CD8-positive, alpha-beta memory T cell (primary cell): ENCODE results near the gene CREB5. TPM values are rescaled to one million over a fixed set of nuclear protein-coding genes. Genes with fewer than 3 reads are reported as not detected.

ENCODE experiments used
- CTCF ChIA-PET: fragments of 350-600 bp; sonication (Branson Sonifier 250); formaldehyde crosslinking; loops from one replicate; lab custom pipeline; 2021; ENCODE audit warnings: antibody characterized with exemption; lab: Charles Lee
- POLR2A ChIA-PET: fragments of 350-600 bp; sonication (Branson Sonifier 250); formaldehyde crosslinking; loops from one replicate; lab custom pipeline; 2021; ENCODE audit warnings: antibody characterized with exemption; lab: Charles Lee
- DNase-seq, 5 donors: peaks; one replicate each; pipeline versions ENCODE4 v3.0.0 to v3.0.0-alpha.2; 2020 to 2022; ENCODE audit warnings: mixed read lengths in 1 of 5
- H3K27ac ChIP-seq: one replicate; pipeline ENCODE4 v1.7.0; 2013; ENCODE audit warnings: low read depth, mild to moderate bottlenecking, low read length, moderate library complexity
- H3K27me3 ChIP-seq: 2 replicates; pipeline ENCODE4 v1.7.0; 2013; ENCODE audit warnings: low read length, mild to moderate bottlenecking; ENCODE audit not compliant: insufficient read depth, poor library complexity, severe bottlenecking
- H3K36me3 ChIP-seq: 2 replicates; pipeline ENCODE4 v1.7.0; 2013; ENCODE audit warnings: mild to moderate bottlenecking, low read length, moderate library complexity; ENCODE audit not compliant: insufficient read depth
- H3K4me1 ChIP-seq: 2 replicates; pipeline ENCODE4 v1.7.0; 2013; ENCODE audit warnings: mild to moderate bottlenecking, low read length, moderate library complexity; ENCODE audit not compliant: insufficient read depth
- H3K4me3 ChIP-seq: 2 replicates; pipeline ENCODE4 v1.7.0; 2013; ENCODE audit warnings: mild to moderate bottlenecking, low read length
- H3K9me3 ChIP-seq: 2 replicates; pipeline ENCODE4 v1.7.0; 2013; ENCODE audit warnings: mild to moderate bottlenecking, low read length
- H3K27ac Mint-ChIP-seq, 8 donors: one replicate each; pipeline ENCODE4 v1.8.0; 2020 to 2021; ENCODE audit warnings: mixed read lengths in 8 of 8, mild to moderate bottlenecking in 6 of 8, inconsistent platforms in 3 of 8, moderate library complexity in 3 of 8
- H3K27me3 Mint-ChIP-seq, 2 donors: one replicate each; pipeline ENCODE4 v1.8.0; 2020 to 2021; ENCODE audit warnings: mixed read lengths in 2 of 2, mild to moderate bottlenecking in 1 of 2, moderate library complexity in 1 of 2
- H3K36me3 Mint-ChIP-seq, 3 donors: one replicate each; pipeline ENCODE4 v1.8.0; 2020 to 2021; ENCODE audit warnings: mixed read lengths in 3 of 3, inconsistent platforms in 1 of 3, mild to moderate bottlenecking in 1 of 3
- H3K4me1 Mint-ChIP-seq, 3 donors: one replicate each; pipeline ENCODE4 v1.8.0; 2020 to 2021; ENCODE audit warnings: mixed read lengths in 3 of 3, inconsistent platforms in 1 of 3, mild to moderate bottlenecking in 1 of 3
- H3K4me3 Mint-ChIP-seq, 7 donors: one replicate each; pipeline ENCODE4 v1.8.0; 2020 to 2021; ENCODE audit warnings: mixed read lengths in 7 of 7, mild to moderate bottlenecking in 6 of 7, moderate library complexity in 4 of 7, inconsistent platforms in 2 of 7
- H3K9me3 Mint-ChIP-seq, 5 donors: one replicate each; pipeline ENCODE4 v1.8.0; 2020 to 2022; ENCODE audit warnings: mixed read lengths in 5 of 5, mild to moderate bottlenecking in 3 of 5, moderate library complexity in 2 of 5, inconsistent platforms in 1 of 5
- polyA plus RNA-seq: library from polyadenylated mRNA; unstranded; fragments of 300-500 nt; fragmentation: Illumina TruSeq; gene quantifications from one replicate; pipeline ENCODE4 v1.2.3, GENCODE V29; 2021
- total RNA-seq, 2 experiments: library from RNA; stranded (reverse); gene quantifications; one replicate each; pipeline ENCODE4 v1.2.3, GENCODE V29; 2021

Gene CREB5
- total and polyA plus RNA-seq, 3 experiments from 2014 or later, result not detected

- POLR2A ChIA-PET, result no interaction called here
- Histone ChIP-seq H3K4me1 (no peaks in the 10 kb centered on the region), H3K27me3 (no peaks in the 10 kb centered on the region), H3K27ac (no peak overlapping the region), H3K4me3 (no peak overlapping the region), H3K9me3 (no peaks in the 10 kb centered on the region), H3K36me3 (no peaks in the 10 kb centered on the region)
- Mint-ChIP-seq H3K9me3 (no peaks in the 10 kb centered on the region), H3K27ac (no peak overlapping the region), H3K4me1 (no peaks in the 10 kb centered on the region), H3K4me3 (no peak overlapping the region), H3K36me3 (no peaks in the 10 kb centered on the region), H3K27me3 (peaks cover 6 to 8% of the 10 kb centered on the region in 2 donors)
- no peak for DNase-seq
- CTCF ChIA-PET, result no interaction called here
Measured at GRCh38 chr7:28505014-28505413, 92.7 kb downstream of the CREB5 start.

GRCh38 chr7:28505867-28506266, 93.5 kb downstream of the CREB5 start:
- peaks cover 6 to 8% of the 10 kb centered on the region in 2 donors for H3K27me3 Mint-ChIP-seq
- no peaks in the 10 kb centered on the region for H3K9me3 Mint-ChIP-seq
- Histone ChIP-seq H3K4me1 (no peaks in the 10 kb centered on the region), H3K27me3 (no peaks in the 10 kb centered on the region), H3K9me3 (no peaks in the 10 kb centered on the region), H3K4me3 (no peak overlapping the region), H3K36me3 (no peaks in the 10 kb centered on the region), H3K27ac (no peak overlapping the region)
- no peak for DNase-seq
- POLR2A ChIA-PET, result no interaction called here
- H3K4me1 Mint-ChIP-seq, result no peaks in the 10 kb centered on the region
- H3K36me3 Mint-ChIP-seq, result no peaks in the 10 kb centered on the region
- CTCF ChIA-PET, result no interaction called here
- H3K27ac Mint-ChIP-seq, result no peak overlapping the region
- no peak overlapping the region for H3K4me3 Mint-ChIP-seq

GRCh38 chr7:28507525-28508282, 95.4 kb downstream of the CREB5 start:
- no peak for DNase-seq
- H3K9me3 ChIP-seq, result no peaks in the 10 kb centered on the region
- no peaks in the 10 kb centered on the region for H3K27me3 ChIP-seq
- Mint-ChIP-seq H3K36me3 (no peaks in the 10 kb centered on the region), H3K27ac (no peak overlapping the region), H3K4me3 (no peak overlapping the region), H3K4me1 (no peaks in the 10 kb centered on the region), H3K9me3 (no peaks in the 10 kb centered on the region), H3K27me3 (peaks cover 6 to 7% of the 10 kb centered on the region in 2 donors)
- POLR2A ChIA-PET, result no interaction called here
- no peak overlapping the region for H3K27ac ChIP-seq
- CTCF ChIA-PET, result no interaction called here
- no peaks in the 10 kb centered on the region for H3K4me1 ChIP-seq
- no peaks in the 10 kb centered on the region for H3K36me3 ChIP-seq
- H3K4me3 ChIP-seq, result no peak overlapping the region

GRCh38 chr7:28509251-28510025, 97.1 kb downstream of the CREB5 start:
- peaks cover 6 to 7% of the 10 kb centered on the region in 2 donors for H3K27me3 Mint-ChIP-seq
- H3K36me3 Mint-ChIP-seq, result no peaks in the 10 kb centered on the region
- Histone ChIP-seq H3K27ac (no peak overlapping the region), H3K4me3 (no peak overlapping the region), H3K9me3 (no peaks in the 10 kb centered on the region), H3K36me3 (no peaks in the 10 kb centered on the region), H3K4me1 (no peaks in the 10 kb centered on the region), H3K27me3 (no peaks in the 10 kb centered on the region)
- CTCF ChIA-PET, result no interaction called here
- H3K4me3 Mint-ChIP-seq, result no peak overlapping the region
- H3K9me3 Mint-ChIP-seq, result no peaks in the 10 kb centered on the region
- DNase-seq, result no peak
- no peaks in the 10 kb centered on the region for H3K4me1 Mint-ChIP-seq
- H3K27ac Mint-ChIP-seq, result no peak overlapping the region
- POLR2A ChIA-PET, result no interaction called here

GRCh38 chr7:28510026-28510369, 97.7 kb downstream of the CREB5 start:
- Mint-ChIP-seq H3K27me3 (peaks cover 6 to 7% of the 10 kb centered on the region in 2 donors), H3K36me3 (no peaks in the 10 kb centered on the region), H3K4me3 (no peak overlapping the region), H3K9me3 (no peaks in the 10 kb centered on the region), H3K4me1 (no peaks in the 10 kb centered on the region), H3K27ac (no peak overlapping the region)
- ChIA-PET POLR2A (no interaction called here), CTCF (no interaction called here)
- no peak overlapping the region for H3K27ac ChIP-seq
- no peaks in the 10 kb centered on the region for H3K9me3 ChIP-seq
- no peaks in the 10 kb centered on the region for H3K36me3 ChIP-seq
- H3K27me3 ChIP-seq, result no peaks in the 10 kb centered on the region
- H3K4me3 ChIP-seq, result no peak overlapping the region
- no peak for DNase-seq
- H3K4me1 ChIP-seq, result no peaks in the 10 kb centered on the region

- Histone ChIP-seq H3K27me3 (no peaks in the 10 kb centered on the region), H3K27ac (no peak overlapping the region), H3K36me3 (no peaks in the 10 kb centered on the region), H3K9me3 (no peaks in the 10 kb centered on the region), H3K4me1 (no peaks in the 10 kb centered on the region), H3K4me3 (no peak overlapping the region)
- H3K36me3 Mint-ChIP-seq, result no peaks in the 10 kb centered on the region
- peaks cover 0 to 2% (median 0%) of the 10 kb centered on the region in 5 donors for H3K9me3 Mint-ChIP-seq
- CTCF ChIA-PET, result no interaction called here
- no peak for DNase-seq
- H3K27me3 Mint-ChIP-seq, result peaks cover 2 to 4% of the 10 kb centered on the region in 2 donors
- H3K27ac Mint-ChIP-seq, result no peak overlapping the region
- H3K4me1 Mint-ChIP-seq, result no peaks in the 10 kb centered on the region
- POLR2A ChIA-PET, result no interaction called here
- H3K4me3 Mint-ChIP-seq, result no peak overlapping the region
Measured at GRCh38 chr7:28512668-28513440, 100.5 kb downstream of the CREB5 start.

- H3K27me3 Mint-ChIP-seq, result peaks cover 0 to 3% of the 10 kb centered on the region in 2 donors
- H3K9me3 Mint-ChIP-seq, result peaks cover 0 to 2% (median 0%) of the 10 kb centered on the region in 5 donors
- H3K4me1 ChIP-seq, result no peaks in the 10 kb centered on the region
- H3K27ac ChIP-seq, result no peak overlapping the region
- CTCF ChIA-PET, result no interaction called here
- POLR2A ChIA-PET, result no interaction called here
- H3K36me3 ChIP-seq, result no peaks in the 10 kb centered on the region
- no peak for DNase-seq
- no peaks in the 10 kb centered on the region for H3K4me1 Mint-ChIP-seq
- H3K9me3 ChIP-seq, result no peaks in the 10 kb centered on the region
- no peaks in the 10 kb centered on the region for H3K27me3 ChIP-seq
- no peak overlapping the region for H3K27ac Mint-ChIP-seq
- no peaks in the 10 kb centered on the region for H3K36me3 Mint-ChIP-seq
- no peak overlapping the region for H3K4me3 ChIP-seq
- no peak overlapping the region for H3K4me3 Mint-ChIP-seq
Measured at GRCh38 chr7:28516390-28517172, 104.3 kb downstream of the CREB5 start.
